GM10266 (cell line): Measurements from ENCODE around the gene SNAI1.

Experiments used
- DNase-seq: peaks from one replicate; pipeline ENCODE4 v3.0.0; 2012; ENCODE audit errors: extremely low spot score
- TF ChIP-seq, protein P1 (sequence below): IDR thresholded peaks from 2 replicates; pipeline ENCODE4 v1.5.1; 2012; ENCODE audit warnings: mild to moderate bottlenecking, low read depth; ENCODE audit not compliant: control insufficient read depth, insufficient read depth; ENCODE audit errors: missing control alignments

SNAI1 gene

DNA sequence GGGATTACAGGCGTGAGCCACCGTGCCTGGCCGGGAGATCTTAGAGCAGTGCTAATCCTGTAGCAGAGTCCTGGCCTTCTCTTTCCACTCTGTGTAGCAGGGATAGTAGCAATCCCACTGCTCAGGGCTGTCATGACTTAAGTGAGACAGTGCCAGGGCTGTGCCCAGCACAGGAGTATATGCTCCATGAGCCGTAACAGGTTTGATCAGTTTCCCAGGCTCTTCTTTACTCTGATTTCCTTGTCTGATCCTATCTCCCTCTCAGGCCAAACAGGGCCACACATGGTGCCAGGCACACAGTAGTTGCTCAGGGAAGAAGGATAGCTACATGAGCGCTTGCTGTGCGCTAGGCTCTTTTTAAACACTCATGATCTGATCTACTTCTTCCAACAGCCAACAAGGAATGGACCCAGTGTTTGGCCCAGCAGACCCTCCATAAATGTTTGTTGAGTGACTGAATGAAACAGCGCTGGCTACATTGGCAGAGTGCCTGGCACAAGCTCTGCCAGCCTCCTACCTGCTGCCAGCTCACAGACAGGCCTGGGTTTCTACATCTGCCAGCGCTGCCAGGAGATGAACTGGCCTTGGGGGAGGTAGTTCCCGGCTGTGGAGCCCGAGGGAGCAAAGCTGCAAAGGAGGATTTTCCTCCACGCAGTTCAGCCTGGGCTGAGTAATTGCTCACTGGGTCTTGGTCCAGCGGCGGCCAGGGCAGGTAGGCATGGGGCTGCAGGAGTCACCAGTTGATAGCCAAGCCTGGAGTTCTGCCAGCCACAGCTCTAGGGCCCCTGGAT is 36.9 kb downstream of the SNAI1 start:
- TF ChIP-seq, protein P1, sequence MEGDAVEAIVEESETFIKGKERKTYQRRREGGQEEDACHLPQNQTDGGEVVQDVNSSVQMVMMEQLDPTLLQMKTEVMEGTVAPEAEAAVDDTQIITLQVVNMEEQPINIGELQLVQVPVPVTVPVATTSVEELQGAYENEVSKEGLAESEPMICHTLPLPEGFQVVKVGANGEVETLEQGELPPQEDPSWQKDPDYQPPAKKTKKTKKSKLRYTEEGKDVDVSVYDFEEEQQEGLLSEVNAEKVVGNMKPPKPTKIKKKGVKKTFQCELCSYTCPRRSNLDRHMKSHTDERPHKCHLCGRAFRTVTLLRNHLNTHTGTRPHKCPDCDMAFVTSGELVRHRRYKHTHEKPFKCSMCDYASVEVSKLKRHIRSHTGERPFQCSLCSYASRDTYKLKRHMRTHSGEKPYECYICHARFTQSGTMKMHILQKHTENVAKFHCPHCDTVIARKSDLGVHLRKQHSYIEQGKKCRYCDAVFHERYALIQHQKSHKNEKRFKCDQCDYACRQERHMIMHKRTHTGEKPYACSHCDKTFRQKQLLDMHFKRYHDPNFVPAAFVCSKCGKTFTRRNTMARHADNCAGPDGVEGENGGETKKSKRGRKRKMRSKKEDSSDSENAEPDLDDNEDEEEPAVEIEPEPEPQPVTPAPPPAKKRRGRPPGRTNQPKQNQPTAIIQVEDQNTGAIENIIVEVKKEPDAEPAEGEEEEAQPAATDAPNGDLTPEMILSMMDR, result no peak
- no peak for DNase-seq

DNA sequence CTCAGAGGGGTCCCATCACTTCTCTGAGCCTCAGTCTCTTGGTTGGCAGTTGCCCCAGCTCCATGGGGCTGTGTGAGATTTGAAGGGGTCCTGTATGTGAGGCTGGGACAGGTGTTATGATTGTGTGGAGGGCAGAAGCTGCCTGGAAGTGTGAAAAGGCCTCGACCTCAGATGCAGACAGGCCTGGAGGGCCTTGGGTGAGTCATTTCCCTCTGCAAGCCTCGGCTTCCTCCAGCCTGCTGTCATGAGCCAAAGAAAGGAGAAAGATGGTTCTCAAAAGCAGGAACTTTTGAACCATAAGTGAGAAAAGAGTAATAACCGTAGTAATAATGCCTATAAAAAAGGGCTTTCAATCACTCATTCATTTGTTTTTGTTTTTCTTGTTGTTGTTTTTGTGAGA is 37.5 kb downstream of the SNAI1 start:
- TF ChIP-seq, protein P1, result no peak
- no peak for DNase-seq

DNA sequence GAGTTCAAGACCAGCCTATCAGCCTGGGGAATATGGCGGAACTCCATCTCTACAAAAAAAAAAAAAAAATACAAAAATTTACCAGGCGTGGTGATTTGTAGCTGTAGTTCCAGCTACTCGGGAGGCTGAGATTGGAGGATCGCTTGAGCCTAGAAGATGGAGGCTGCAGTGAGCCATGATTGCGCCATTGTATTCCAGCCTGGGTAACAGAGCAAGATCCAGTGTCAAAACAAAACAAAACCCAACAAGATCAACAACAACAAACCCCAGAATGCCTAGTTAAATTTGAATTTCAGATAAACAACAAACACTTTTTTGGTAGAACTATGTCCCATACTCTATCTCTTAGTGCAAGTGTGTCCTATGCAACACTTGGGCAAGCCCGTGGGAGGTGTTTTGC is 39.9 kb downstream of the SNAI1 start:
- no peak for DNase-seq
- TF ChIP-seq, protein P1, result no peak

DNA sequence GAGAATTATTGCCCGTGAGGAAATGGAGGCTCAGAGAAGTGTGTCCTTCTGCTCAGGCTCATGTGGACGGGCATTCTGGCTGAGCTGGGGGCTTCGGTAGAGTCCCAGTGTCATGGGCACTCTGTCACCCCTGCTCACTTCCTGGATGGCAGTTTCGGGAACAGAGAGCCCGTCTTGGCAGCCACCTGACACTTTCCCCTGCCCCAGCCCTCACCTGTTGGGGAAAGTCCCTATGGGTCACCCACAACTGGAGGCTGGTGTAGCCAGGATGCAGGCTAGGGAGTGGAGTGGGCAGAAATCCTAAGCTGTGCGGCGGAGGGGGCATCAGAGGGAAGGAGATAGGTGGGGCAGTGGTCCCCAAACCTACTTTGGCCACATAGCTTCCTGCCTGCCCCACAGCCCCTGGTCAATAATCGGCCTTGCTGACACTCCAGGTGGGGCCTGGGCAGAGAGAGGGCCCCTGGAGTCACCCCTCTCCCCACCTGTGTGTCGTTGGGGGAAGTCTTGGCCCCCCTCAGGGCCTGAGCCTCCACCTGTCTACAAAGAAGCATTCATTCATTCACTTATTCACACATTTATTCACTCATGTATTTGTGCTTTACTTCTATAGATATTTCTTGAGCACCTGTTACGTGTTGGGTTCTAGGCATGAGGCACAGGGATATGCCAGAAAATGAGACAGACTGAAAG is 40.5 kb downstream of the SNAI1 start:
- TF ChIP-seq, protein P1, result no peak

DNA sequence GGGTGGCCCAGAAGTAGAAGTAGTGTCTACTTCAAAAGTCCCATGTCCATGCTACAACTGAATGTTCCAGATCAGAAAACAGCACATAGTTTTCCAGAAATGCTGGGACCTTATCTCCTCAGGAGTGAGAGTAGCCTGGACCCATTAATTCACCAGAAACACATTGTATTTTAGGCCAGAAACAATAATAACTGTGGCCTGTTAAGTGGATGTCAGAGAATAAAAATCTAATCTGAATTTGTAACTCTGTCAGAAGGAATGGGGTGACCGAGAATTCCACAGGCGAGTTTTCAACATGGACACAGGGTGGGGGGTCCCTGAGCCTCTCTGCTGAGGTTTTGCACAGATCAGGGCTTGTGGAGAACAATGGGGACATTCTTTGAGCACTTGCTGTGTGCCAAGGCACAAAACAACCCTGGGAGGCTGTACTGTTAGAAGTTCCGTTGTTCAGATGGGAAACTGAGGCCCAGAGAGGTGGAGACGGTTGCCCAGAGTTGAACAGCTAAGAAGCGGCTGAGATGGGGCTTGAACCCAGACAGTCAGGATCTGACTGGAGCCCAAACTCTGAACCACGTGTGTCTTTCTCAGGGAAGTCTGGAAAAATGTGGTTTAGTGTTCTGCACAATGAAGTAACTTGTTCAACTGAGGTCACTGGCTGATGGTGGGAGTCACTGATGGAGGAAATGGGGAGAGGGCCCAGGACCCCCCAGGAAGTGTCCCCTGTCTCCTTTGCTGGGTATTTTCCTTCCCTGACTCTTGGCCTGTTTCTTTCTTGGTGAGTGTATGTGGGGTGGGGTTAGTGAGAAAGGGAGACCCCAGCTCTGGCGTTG is 44.2 kb downstream of the SNAI1 start:
- TF ChIP-seq, protein P1, result no peak
- DNase-seq, result no peak

More for the DNA sequence above, 40.5 kb downstream of the SNAI1 start:
- no peak for DNase-seq

DNA sequence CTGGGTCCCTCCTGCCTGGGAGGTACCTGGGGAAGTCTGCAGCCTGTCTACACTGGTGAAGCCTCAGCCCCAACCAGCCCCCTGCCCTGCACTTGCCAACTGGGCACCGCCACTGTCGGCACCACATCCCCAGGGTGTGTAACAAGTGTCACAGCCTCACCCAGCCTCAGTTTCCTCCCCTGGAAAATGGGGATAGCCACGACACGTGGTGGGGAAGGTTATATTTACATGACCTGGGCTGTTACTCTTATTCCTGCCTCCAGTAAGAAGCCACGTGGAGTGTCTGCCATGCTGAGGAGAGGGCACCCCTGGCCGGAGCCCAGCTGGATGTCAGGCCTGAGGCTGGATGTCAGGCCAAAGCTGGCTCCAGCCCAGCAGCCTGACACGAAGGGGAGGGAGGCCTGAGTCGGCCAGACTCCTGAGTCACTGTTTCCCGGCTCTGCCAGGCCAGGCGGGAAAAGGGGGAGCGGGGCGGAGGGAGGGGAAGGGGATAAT is 44.9 kb downstream of the SNAI1 start:
- DNase-seq, result no peak
- TF ChIP-seq, protein P1, result no peak
